SU-DHL-6 (cell line): ENCODE measurements around the gene PTBP3.

Experiments used
- CTCF ChIP-seq: fragments of 200-600 bp; sonication (generic); IDR thresholded peaks from one replicate; pipeline ENCODE4 v1.5.1; 2017; ENCODE audit warnings: antibody characterized with exemption, mild to moderate bottlenecking, low read length, moderate library complexity; ENCODE audit not compliant: insufficient read depth, poor library complexity, severe bottlenecking
- EZH2phosphoT487 ChIP-seq: fragments of 200-600 bp; sonication (generic), shearing (Covaris generic); conservative IDR thresholded peaks from 2 replicates; pipeline ENCODE4 v1.6.1; 2018; ENCODE audit warnings: mild to moderate bottlenecking, antibody characterized with exemption, low read length, moderate library complexity, mixed read lengths

DNA sequence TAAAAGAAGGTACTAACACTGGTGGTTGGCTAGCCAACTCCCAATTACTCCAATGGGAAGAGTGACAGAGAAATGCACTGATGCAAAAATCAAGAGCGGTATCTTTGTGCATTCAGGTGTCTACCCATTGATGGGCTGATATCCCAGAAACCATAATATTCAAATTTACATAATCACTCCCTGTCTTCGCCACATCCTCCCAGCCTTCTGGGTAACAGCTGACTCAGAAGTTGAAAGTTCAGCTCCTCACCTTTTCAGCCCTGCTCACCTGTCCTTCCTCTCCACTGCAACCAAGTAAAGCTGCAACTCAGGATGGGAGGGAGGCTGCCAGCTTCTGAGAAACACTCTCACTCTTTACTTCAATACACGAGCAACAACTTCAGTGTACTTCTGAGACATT is 165.2 kb downstream of the PTBP3 start:
- TF ChIP-seq CTCF (no peak), EZH2phosphoT487 (no peak)
